ENCODE results near the gene GATA1.

The GATA1 gene

GRCh38 chrX:48794340-48794910 lies 8.0 kb downstream of the GATA1 start:
- Histone ChIP-seq H3K9me2 (replicated peaks; ENCODE audit: control insufficient read depth, low read length) (no peaks in the 10 kb centered on the region), H3K4me1 (ENCODE audit: control insufficient read depth, low read length) (no peaks in the 10 kb centered on the region), H3K79me2 (ENCODE audit: control insufficient read depth, low read length) (no peaks in the 10 kb centered on the region), H3K4me2 (ENCODE audit: low read length) (no peak overlapping the region), H3F3A (ENCODE audit: control insufficient read depth, insufficient read depth) (no peaks in the 10 kb centered on the region), H3K9me3 (ENCODE audit: control insufficient read depth, insufficient read depth, low read length) (no peaks in the 10 kb centered on the region), H4K20me1 (ENCODE audit: control insufficient read depth, insufficient read depth, low read depth, low read length) (no peaks in the 10 kb centered on the region), H3K36me3 (ENCODE audit: control insufficient read depth, low read length) (no peaks in the 10 kb centered on the region), H3K4me3 (ENCODE audit: low read length) (no peak overlapping the region), H3K27me3 (ENCODE audit: control insufficient read depth, low read length) (no peaks in the 10 kb centered on the region), H3K27ac (ENCODE audit: low read depth, low read length) (no peak overlapping the region)
- TF ChIP-seq, protein P1, sequence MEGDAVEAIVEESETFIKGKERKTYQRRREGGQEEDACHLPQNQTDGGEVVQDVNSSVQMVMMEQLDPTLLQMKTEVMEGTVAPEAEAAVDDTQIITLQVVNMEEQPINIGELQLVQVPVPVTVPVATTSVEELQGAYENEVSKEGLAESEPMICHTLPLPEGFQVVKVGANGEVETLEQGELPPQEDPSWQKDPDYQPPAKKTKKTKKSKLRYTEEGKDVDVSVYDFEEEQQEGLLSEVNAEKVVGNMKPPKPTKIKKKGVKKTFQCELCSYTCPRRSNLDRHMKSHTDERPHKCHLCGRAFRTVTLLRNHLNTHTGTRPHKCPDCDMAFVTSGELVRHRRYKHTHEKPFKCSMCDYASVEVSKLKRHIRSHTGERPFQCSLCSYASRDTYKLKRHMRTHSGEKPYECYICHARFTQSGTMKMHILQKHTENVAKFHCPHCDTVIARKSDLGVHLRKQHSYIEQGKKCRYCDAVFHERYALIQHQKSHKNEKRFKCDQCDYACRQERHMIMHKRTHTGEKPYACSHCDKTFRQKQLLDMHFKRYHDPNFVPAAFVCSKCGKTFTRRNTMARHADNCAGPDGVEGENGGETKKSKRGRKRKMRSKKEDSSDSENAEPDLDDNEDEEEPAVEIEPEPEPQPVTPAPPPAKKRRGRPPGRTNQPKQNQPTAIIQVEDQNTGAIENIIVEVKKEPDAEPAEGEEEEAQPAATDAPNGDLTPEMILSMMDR (IDR thresholded peaks at IDR 0.05; ENCODE audit: low read depth, low read length, poor library complexity, severe bottlenecking): no peak
- no peak for TF ChIP-seq EZH2phosphoT487 (IDR thresholded peaks at IDR 0.05; ENCODE audit: borderline replicate concordance, low read length)

- no peaks in the 10 kb centered on the region for H3F3A ChIP-seq (ENCODE audit: control insufficient read depth, insufficient read depth)
- H3K27ac ChIP-seq (ENCODE audit: low read depth, low read length): no peak overlapping the region
- H3K9me2 ChIP-seq (replicated peaks; ENCODE audit: control insufficient read depth, low read length): no peaks in the 10 kb centered on the region
- TF ChIP-seq, protein P1 (IDR thresholded peaks at IDR 0.05; ENCODE audit: low read depth, low read length, poor library complexity, severe bottlenecking): no peak
- TF ChIP-seq EZH2phosphoT487 (IDR thresholded peaks at IDR 0.05; ENCODE audit: borderline replicate concordance, low read length): no peak
- no peak overlapping the region for H3K4me3 ChIP-seq (ENCODE audit: low read length)
- no peaks in the 10 kb centered on the region for H3K4me1 ChIP-seq (ENCODE audit: control insufficient read depth, low read length)
- no peaks in the 10 kb centered on the region for H3K79me2 ChIP-seq (ENCODE audit: control insufficient read depth, low read length)
- H3K9me3 ChIP-seq (ENCODE audit: control insufficient read depth, insufficient read depth, low read length): no peaks in the 10 kb centered on the region
- H3K4me2 ChIP-seq (ENCODE audit: low read length): no peak overlapping the region
- no peaks in the 10 kb centered on the region for H4K20me1 ChIP-seq (ENCODE audit: control insufficient read depth, insufficient read depth, low read depth, low read length)
- no peaks in the 10 kb centered on the region for H3K27me3 ChIP-seq (ENCODE audit: control insufficient read depth, low read length)
- H3K36me3 ChIP-seq (ENCODE audit: control insufficient read depth, low read length): no peaks in the 10 kb centered on the region
Measured at GRCh38 chrX:48794911-48795515, 8.6 kb downstream of the GATA1 start.

- Histone ChIP-seq H3F3A (ENCODE audit: control insufficient read depth, insufficient read depth) (no peaks in the 10 kb centered on the region), H3K79me2 (ENCODE audit: control insufficient read depth, low read length) (peaks cover 3% of the 10 kb centered on the region; the same call in 1 of the 2 replicates), H3K27ac (ENCODE audit: low read depth, low read length) (no peak overlapping the region), H3K9me3 (ENCODE audit: control insufficient read depth, insufficient read depth, low read length) (no peaks in the 10 kb centered on the region), H3K9me2 (replicated peaks; ENCODE audit: control insufficient read depth, low read length) (no peaks in the 10 kb centered on the region), H3K4me3 (ENCODE audit: low read length) (no peak overlapping the region), H3K4me1 (ENCODE audit: control insufficient read depth, low read length) (peaks cover 14% of the 10 kb centered on the region), H3K36me3 (ENCODE audit: control insufficient read depth, low read length) (peaks cover 3% of the 10 kb centered on the region; the same call in 1 of the 2 replicates), H3K4me2 (ENCODE audit: low read length) (no peak overlapping the region), H4K20me1 (ENCODE audit: control insufficient read depth, insufficient read depth, low read depth, low read length) (no peaks in the 10 kb centered on the region), H3K27me3 (ENCODE audit: control insufficient read depth, low read length) (no peaks in the 10 kb centered on the region)
- TF ChIP-seq EZH2phosphoT487 (IDR thresholded peaks at IDR 0.05; ENCODE audit: borderline replicate concordance, low read length): no peak
- TF ChIP-seq, protein P1 (IDR thresholded peaks at IDR 0.05; ENCODE audit: low read depth, low read length, poor library complexity, severe bottlenecking): no peak
Measured at GRCh38 chrX:48798318-48798717, 11.9 kb downstream of the GATA1 start.

All from DOHH2 (cell line).